HG02970 (cell line): Measurements from ENCODE around the gene CUL1.

Experiments used
- ATAC-seq: cut with Tn5 transposase; IDR thresholded peaks from one replicate; pipeline ENCODE4 v1.9.1; 2021; ENCODE audit warnings: mild to moderate bottlenecking, moderate library complexity, moderate number of reproducible peaks; ENCODE audit not compliant: unreplicated experiment, low FRiP score

The CUL1 gene

DNA sequence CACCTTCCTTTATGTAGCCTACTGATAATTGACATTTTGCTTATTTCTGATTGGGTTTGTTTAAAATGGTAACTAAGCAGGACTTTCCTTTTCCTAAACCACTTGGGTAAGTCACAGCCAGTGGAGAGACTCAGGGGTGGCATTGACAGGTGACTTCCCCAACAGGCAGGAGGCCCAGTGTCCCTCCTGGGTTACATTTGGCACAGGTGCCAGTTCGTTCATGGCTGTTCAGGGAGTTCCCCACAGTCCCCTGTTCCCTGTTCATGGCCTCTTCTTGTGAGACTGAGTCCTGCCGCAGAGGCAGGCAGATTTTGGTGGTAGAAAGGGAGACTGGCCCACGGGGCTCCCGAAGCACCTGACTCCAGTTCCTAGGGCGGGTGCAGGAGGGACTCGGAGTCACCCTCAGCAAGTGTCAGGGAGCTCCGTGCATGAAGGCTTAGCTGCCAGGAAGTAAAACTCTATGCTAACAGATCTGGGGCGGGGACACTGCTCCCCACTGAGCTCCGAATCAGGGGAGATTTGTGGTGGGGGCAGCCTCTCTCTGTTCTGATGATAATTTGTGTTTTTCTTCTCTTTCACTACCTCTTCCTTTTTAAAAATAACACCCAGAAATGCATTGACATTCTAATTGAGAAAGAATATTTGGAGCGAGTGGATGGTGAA, 101.3 kb downstream of the CUL1 start:
- no peak for ATAC-seq

DNA sequence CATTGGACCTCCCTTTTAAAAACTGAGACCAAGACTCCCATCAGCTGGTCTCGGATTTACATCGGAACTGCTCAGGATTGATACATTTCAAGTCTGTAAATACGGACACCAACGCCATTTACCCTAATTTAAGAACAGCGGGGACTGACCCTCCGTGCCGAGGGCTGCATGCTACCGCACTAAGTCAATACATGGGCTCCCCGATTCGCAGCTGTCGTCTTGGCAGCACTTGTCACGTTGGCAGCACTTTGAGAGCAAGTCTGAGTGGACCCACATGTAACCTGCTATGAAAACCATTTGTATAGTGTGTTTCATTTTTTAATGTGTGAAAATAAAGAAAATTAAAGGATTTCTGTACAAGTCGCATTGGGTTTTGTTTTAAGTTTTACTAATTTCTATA, 102.0 kb downstream of the CUL1 start:
- no peak for ATAC-seq

DNA sequence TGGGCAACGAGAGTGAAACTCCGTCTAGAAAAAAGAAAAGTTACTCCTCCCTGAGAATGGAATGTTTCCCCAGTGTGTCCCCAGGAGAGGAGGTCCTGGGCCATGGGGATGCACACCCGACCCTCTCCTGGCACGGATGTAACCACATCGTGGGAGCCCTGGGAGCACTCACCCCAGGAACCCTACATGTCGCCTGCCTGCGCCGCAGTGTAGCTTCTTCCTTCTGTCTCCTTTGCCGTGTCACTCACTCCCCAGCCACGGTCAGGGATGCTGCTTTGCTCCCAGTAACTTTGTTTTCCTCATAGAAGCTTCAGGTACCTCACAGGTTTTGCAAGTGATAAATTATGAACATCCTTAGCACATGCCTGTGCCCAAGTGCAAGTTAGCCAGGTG, 103.4 kb downstream of the CUL1 start:
- ATAC-seq = no peak

DNA sequence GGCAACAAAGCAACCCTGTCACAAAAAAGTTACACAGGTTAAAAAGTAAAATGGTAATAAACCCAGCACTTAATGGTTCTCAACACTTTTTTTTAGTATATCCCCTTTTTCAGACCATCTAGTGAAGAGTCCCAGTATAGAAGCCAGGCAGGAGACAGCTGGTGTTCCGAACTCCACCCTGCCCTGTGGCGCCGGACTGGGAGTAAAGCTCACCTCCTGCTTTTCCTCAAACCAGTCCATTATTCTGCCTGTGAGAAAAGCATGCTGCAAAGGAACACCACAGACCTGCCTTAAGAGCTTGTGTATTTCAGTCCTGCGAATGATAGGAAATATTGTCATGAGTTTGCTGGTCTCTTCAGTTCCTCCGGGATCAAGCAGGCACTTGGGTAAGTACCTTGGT, 104.4 kb downstream of the CUL1 start:
- no peak for ATAC-seq

DNA sequence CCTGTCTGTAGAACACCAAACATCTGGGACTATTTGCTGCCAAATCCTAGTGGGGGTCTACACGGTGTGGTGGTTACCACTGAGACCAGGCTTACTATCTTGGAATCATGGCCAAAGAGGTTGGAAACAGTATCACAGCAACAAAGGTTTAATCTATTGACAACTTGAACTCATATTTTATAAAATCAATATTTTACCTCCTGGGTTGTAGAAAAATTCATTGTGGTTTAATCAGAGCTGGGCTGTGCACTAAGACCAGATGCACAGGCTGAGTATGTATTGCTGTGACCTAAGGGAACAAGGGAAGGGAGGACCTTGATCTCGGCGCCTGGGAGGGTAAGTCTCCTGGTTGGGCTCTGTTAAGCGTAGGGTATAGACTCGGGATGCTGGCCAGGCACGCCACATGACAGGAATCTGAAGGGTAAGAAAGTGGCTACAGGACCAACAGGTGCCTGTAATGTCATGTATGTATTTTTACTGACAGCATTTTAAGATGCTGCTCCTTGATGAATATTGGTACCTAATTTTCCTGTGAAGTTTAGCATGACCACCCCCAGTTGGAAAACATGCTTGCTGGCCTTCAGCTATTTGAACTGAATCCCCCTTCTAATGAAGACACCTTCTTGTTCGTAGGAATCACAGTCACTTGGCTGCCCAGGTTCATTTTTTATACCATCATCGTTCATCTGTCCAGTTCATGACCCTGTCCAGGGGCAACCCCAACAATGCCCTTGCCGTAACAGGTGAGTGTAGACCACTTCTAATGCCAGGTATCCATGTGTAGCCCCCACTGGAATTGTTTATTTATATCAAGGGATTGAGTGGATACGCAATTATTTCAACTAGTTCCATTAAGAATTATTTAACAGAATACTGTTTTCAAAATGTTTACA, 105.9 kb downstream of the CUL1 start:
- ATAC-seq = no peak

DNA sequence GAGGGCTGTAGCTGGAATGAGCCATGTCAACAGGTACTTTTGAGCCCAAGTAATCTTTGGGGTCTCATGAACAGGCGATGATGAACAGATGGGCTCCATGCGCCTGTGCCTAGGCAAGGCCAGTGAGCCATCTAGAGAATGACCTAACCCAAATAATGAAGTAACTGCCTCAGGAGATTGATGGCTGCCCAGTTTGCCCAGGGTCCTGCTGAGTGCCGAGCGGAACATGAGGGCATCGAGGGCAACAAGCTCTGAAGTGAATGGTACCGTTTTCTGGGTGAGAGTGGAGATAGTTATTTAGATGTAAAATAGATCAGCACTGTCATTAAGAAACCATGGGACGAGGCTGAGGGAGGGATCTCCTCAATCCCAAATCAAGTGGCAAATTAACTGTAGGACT, 107.5 kb downstream of the CUL1 start:
- ATAC-seq = no peak

DNA sequence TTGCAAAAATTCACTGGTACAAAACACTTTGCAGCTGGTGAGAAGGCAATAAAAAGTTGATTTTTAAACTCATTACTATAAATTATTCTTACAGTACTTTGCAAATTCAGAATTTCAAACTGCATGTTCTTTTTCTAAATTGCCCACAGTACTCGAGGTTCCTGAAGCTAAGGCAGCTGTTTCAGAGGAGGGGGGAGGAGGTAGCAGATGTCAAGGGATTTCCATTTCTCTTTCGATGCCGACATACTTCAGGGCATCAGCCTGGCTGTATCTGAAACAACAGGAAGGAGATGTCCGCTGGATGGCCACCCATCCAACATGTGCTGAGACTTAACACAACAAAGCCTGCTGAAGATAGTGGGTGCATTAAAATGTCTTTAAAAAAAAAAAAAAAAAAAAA, 108.7 kb downstream of the CUL1 start:
- no peak for ATAC-seq

DNA sequence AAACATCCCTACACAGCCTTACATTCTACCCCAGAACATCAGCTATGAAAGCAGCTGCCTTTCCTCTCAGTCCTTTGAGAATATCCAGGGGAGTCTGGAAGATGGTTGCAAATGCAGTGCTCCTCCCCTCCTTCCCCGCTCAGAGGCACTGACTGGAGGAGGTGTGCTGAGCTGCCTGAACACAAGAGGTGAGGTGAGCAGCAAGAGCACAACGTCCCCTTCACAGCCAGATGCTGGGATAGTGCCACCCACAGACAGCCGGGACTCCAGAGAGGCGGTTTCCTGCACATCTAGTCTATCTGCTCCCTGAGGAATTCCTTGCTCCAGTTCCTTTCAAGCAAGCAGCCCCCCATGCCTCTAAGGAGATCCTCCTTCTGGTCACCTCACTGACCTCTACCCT, 111.2 kb downstream of the CUL1 start:
- ATAC-seq = no peak

DNA sequence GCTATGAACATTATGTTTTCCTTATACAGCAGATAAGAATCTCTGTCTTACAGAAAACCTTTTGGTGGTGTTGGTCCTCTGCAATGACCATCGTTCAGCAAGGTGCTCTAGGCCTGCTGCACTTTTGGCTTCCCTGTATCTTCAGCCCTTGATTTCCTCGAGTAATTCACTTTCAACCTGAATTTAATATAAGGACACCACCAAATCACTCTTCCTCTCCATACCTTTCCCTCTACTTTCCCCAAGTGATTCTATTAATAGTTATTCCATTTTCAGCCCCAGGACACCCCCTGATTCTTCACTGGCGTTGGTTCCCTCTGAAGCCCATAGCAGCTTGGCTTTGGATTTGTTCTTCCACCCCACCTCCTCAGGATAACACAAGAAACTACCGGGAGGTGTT, 113.2 kb downstream of the CUL1 start:
- no peak for ATAC-seq

DNA sequence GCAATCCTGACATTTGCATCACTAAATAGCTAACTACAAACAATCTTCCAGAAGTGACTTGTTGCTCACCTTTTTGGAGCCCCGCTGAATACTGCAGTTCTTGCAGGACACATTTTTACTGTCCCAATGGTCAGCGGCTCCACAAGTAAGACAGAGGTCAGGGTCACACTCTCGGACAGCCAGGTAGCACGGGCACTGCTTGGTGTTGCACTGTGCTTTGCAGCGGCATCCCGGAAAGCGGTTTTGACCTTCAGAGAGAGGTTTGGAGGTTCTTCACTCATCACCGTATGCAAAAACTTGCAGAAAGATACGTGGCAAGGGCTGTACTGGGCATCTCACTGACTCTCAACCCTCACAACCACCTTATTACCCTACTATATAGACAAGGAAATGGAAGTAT, 115.2 kb downstream of the CUL1 start:
- no peak for ATAC-seq

DNA sequence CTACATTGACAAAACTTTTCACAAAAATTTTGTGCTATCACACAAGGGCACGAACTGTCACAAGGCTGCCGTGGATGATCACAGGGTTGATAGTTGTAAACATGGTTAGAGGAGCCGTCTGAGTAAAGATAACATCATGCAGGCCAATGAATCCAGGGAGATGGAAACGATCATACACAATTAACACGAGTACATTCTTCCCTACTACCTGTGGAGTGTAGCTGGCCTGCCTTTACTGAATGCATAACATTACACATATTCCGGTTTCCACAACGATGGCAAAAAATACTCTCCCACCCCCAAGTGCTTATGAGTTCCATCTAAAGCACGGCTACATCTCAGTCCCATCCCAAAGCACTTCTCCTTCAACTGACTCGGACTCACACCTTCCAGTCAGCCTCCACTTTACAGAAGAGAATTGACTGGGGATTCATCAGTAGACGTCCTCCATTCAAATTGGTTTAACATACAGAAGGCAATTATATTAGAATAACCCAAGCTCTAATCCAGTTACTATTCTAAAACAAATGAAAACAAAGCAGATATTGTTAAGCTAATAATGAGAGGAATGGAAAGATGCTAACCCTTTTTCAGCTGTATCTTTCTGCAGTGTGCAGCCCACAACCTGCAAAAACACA, 116.3 kb downstream of the CUL1 start:
- no peak for ATAC-seq

DNA sequence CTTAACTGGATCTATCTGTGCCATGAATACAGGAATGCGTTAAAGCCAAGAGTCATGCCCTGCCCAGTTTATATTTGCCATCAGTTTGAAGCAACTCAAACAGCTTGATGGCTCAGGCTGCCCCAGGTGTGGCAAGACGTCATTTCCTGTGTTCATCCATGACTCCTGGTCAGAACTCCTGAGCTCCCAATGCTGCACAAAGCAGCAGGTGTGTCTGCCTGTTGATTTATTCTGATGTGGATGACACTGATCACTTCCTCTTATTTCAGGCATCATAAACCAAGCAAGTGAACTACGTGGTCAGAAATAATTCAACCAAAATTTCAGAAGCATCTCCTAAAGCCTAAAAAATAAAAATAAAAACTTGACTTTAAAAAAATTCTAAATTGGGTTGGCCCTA, 116.9 kb downstream of the CUL1 start:
- ATAC-seq = no peak

DNA sequence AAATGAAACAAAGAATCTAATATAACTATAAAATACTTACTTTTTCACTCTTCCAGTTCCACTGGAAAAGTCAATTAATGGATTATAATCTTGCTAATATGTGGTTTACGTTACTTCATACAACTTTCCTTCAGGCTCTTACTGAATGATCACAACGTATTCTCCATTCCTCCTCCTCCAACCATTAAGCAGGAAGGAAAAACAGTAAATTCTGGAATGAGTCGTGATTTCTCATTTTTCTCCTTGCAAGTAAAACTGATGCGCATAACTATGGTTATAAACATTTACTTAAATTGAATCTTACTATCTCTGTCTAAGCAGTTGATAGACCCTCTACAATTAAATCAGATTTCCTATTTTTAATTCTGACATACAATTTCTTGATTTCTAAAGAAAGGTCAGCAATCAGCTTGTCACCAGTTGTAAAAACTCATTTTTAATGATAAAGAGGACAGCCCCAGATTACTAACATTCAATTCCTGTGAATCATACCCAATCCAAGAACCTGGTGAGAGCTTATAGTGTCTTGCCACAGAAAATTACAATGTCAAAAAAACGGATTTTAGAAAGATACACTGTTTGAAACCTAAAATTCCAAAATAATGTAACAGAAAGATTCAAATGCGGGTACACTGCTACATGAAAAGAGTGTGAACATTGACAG, 121.1 kb downstream of the CUL1 start:
- ATAC-seq = no peak

DNA sequence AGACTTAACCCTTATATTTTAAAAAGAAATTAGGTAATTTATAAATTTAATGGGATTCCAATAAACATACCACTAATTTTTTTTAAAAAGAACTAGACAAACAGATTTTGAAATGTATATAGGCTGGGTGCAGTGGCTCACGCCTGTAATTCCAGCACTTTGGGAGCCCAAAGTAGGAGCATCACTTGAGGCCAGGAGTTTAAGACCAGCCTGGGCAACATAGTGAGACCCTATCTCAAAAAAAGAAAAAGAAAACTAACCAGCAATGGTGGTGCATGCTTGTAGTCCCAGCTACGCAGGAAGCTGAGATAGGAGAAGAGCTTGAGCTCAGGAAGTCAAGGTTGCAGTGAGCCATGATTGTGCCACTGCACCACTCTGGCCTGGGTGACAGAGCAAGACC, 122.7 kb downstream of the CUL1 start:
- no peak for ATAC-seq

DNA sequence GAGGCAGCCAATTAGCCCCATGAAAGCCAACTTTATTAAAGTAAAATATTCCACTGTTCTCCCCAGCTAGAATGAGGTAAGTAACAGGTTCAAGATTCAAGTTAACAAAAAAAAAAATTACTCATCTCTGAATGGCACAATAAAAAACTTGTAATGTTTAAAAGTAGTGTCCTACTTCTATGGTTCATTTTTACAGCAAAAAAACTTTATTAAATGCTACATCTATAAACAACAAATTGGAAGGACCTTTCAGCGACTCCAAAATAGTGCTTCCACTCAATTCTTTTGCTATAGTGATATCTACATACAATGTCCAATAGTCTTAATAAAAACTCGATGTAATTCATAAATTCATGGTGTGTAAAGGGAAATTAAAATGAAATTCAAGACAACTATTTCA, 126.2 kb downstream of the CUL1 start:
- ATAC-seq = no peak

DNA sequence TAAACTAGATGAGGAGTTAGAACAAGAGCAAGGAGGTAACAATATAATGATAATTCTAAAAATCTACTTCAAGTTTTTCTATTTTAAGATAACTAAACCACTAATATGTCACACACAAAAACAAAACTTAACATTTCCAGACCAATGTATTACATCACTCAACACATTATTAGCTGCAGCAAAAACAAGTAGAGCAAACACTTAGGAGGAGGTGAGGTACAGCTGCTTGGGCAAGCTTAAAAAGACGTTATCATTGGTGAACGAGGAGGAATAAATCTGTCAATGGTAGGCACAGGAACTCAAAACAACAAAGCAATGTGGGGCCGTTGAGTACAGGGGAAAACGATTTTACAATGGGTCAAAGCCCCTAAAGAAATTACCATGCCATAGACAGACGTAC, 126.6 kb downstream of the CUL1 start:
- no peak for ATAC-seq

DNA sequence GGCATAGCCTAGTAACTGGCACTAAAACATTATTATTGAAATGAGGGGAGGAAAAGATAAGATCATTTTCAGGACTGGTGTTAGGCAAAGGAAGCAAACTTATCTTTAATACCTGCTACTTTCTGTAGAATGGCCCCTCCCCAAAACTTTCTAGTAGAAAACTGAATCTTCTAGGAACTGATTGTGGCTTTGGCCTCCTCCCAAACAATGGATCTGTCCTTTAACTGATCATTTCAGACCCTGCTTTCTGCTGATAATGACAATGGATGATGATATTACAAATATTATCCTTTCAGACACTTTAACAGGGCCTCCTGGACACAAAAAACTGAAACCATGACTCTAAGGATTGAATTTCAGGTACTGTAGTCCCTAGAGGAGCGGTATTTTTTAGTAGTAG, 130.3 kb downstream of the CUL1 start:
- no peak for ATAC-seq

DNA sequence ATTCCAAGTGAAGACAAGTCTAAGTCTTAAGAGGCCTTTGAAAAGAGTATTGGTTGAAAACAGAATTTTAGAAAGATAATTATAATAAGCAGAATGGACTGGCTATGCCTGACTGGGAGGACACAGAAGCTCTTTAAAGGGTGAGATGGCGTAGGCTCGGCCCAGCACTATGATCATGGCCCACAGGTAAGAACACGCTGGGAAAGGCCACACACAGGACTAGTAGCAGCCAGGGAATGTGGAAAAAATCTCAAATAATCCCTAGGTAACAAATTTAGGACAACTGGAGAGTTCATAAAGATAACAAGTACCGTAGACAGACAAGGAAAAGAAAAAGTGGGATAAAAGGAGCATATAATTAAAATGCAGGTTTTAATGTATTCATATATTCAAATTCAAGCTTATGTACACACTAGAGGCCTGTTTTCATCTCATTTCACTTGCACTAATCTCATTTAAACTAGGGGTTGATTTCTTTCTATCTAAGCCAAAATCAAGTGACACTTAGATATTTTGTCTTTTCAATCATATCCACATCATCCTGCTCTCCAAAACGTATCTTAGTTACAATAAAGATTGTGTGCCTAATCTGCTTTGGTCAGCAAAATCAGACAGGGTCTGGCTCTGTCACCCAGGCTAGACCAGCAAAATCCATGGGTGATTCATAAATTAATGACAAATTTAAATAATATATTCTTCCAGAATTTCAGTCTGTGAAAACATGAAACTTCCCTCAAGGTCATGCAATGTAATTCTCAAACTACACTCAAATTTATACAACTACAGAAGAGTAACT, 132.4 kb downstream of the CUL1 start:
- ATAC-seq = no peak

DNA sequence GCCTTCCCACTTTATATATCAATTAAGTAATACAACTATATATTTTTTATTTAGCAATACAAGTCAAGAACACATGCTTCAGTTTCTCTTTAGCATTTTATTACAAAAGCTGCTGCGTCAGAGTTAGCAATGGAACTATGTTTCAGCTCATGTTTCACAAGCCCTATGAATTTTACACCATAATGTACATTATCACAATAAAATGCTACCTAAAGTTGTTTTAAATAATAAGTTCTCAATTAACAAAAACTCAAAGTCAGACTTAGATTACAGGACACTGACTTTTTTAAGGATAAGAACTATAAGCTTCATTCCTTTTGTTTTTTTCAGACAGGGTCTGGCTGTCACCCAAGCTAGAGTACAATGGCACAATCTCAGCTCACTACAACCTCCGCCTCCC, 133.1 kb downstream of the CUL1 start:
- ATAC-seq = no peak

DNA sequence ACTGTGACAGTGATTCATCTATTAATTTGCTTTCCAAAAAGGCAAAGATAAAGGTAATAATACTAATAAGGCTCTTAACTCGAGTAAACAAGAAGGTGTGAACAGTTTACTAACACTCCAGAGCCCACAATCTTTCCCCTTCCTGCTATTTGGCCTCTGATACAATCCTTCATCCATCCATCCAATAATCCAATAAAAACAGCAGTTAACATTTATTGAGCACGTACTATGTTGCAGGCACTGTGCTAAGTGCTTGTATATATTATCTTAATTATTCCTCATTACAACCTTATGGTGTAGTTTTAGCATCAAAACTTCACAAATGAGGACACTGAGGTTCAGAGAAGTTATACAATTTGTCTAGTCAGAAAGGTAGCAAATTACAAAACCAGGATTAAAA, 135.9 kb downstream of the CUL1 start:
- no peak for ATAC-seq
